Progenitor cell of endocrine pancreas (in vitro differentiated cells): ENCODE results near the gene ALG12. TPM values are rescaled to one million over a fixed set of nuclear protein-coding genes. Genes with fewer than 3 reads are reported as not detected.

Experiments used
- DNase-seq: peaks from one replicate; pipeline ENCODE4 v3.0.0; 2021; ENCODE audit warnings: low spot score; ENCODE audit not compliant: unreplicated experiment
- H3K27ac Mint-ChIP-seq: 2 replicates; pipeline ENCODE4 v1.8.0; 2021; ENCODE audit warnings: mild to moderate bottlenecking, moderate library complexity, mixed read lengths
- H3K27me3 Mint-ChIP-seq: 2 replicates; pipeline ENCODE4 v1.8.0; 2021; ENCODE audit warnings: mixed read lengths
- H3K36me3 Mint-ChIP-seq: 2 replicates; pipeline ENCODE4 v1.8.0; 2022; ENCODE audit warnings: mixed read lengths; ENCODE audit not compliant: insufficient read depth
- H3K4me1 Mint-ChIP-seq: 2 replicates; pipeline ENCODE4 v1.8.0; 2021; ENCODE audit warnings: low read depth, mixed read lengths
- H3K4me3 Mint-ChIP-seq: 2 replicates; pipeline ENCODE4 v1.8.0; 2021; ENCODE audit warnings: low read depth, mild to moderate bottlenecking, moderate library complexity, mixed read lengths
- H3K9me3 Mint-ChIP-seq: 2 replicates; pipeline ENCODE4 v1.8.0; 2021; ENCODE audit warnings: low read depth, mixed read lengths
- CTCF ChIP-seq: fragments of 200-600 bp; sonication (generic); IDR thresholded peaks from one replicate; pipeline ENCODE4 v1.5.0; 2021; ENCODE audit warnings: antibody characterized with exemption, mild to moderate bottlenecking; ENCODE audit not compliant: unreplicated experiment
- total RNA-seq: library from RNA; stranded (reverse); gene quantifications from 2 replicates; pipeline ENCODE4 v1.2.1, GENCODE V29; 2021

The ALG12 gene
- total RNA-seq, 1 donor from 2014 or later: 25.7 TPM

- TF ChIP-seq CTCF: no peak
- no peaks in the 10 kb centered on the region for H3K36me3 Mint-ChIP-seq
- H3K4me3 Mint-ChIP-seq: peak overlapping the region; percentile 84
- DNase-seq: no peak
- no peak overlapping the region for H3K27ac Mint-ChIP-seq
- no peaks in the 10 kb centered on the region for H3K9me3 Mint-ChIP-seq
- no peaks in the 10 kb centered on the region for H3K27me3 Mint-ChIP-seq
- peaks cover 6% of the 10 kb centered on the region for H3K4me1 Mint-ChIP-seq
Measured at GRCh38 chr22:49916831-49917230, 1.4 kb downstream of the ALG12 start.

GRCh38 chr22:49915610-49916009 is 2.6 kb downstream of the ALG12 start:
- Mint-ChIP-seq H3K36me3 (no peaks in the 10 kb centered on the region), H3K4me1 (peaks cover 6% of the 10 kb centered on the region), H3K27me3 (no peaks in the 10 kb centered on the region), H3K9me3 (no peaks in the 10 kb centered on the region), H3K27ac (no peak overlapping the region), H3K4me3 (no peak overlapping the region)
- no peak for TF ChIP-seq CTCF
- no peak for DNase-seq

- peaks cover 3% of the 10 kb centered on the region for H3K4me1 Mint-ChIP-seq
- no peak overlapping the region for H3K4me3 Mint-ChIP-seq
Measured at GRCh38 chr22:49914256-49914655, 4.0 kb downstream of the ALG12 start.

GRCh38 chr22:49913446-49913845 is 4.8 kb downstream of the ALG12 start:
- H3K27me3 Mint-ChIP-seq: no peaks in the 10 kb centered on the region
- peaks cover 3% of the 10 kb centered on the region for H3K4me1 Mint-ChIP-seq
- H3K9me3 Mint-ChIP-seq: no peaks in the 10 kb centered on the region
- H3K27ac Mint-ChIP-seq: no peak overlapping the region
- H3K36me3 Mint-ChIP-seq: no peaks in the 10 kb centered on the region
- no peak for TF ChIP-seq CTCF
- H3K4me3 Mint-ChIP-seq: no peak overlapping the region
- no peak for DNase-seq

More at GRCh38 chr22:49914256-49914655, 4.0 kb downstream of the ALG12 start:
- Mint-ChIP-seq H3K9me3 (no peaks in the 10 kb centered on the region), H3K27me3 (no peaks in the 10 kb centered on the region), H3K36me3 (no peaks in the 10 kb centered on the region), H3K27ac (no peak overlapping the region)
- TF ChIP-seq CTCF: no peak
- DNase-seq: no peak

GRCh38 chr22:49913026-49913425 is 5.2 kb downstream of the ALG12 start:
- no peaks in the 10 kb centered on the region for H3K36me3 Mint-ChIP-seq
- no peak overlapping the region for H3K4me3 Mint-ChIP-seq
- no peaks in the 10 kb centered on the region for H3K27me3 Mint-ChIP-seq
- peaks cover 3% of the 10 kb centered on the region for H3K4me1 Mint-ChIP-seq
- DNase-seq: no peak
- H3K9me3 Mint-ChIP-seq: no peaks in the 10 kb centered on the region
- TF ChIP-seq CTCF: no peak
- no peak overlapping the region for H3K27ac Mint-ChIP-seq
